ENCODE measurements around the gene DEFB112.

The DEFB112 gene, protein sequence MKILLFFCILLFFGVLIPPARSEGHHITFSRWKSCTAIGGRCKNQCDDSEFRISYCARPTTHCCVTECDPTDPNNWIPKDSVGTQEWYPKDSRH

DNA sequence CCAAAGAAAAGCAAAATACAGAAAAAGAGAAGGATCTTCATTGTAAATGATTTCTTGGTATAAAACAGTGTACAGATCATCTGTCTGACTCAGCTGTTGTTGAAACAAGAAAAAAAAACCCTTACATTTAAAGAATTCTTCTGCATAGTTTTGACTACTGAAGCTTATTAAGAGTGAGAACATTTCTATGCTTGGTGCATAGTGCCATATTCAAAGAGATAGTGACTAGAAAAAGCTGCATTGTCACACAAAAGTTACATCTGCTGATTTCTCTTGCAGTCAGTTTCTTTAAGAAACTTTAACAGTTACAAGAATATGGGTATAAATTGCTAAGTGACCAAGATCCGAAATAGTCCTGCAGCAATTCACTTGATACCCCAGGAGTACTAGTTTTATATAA lies at the start of gene DEFB112:
TSS of gene DEFB112 (minus strand) at position 101 of the 400 bp plus-strand sequence. CDS start at position 41, 60 bp downstream.
- no peak for DNase-seq

DNA sequence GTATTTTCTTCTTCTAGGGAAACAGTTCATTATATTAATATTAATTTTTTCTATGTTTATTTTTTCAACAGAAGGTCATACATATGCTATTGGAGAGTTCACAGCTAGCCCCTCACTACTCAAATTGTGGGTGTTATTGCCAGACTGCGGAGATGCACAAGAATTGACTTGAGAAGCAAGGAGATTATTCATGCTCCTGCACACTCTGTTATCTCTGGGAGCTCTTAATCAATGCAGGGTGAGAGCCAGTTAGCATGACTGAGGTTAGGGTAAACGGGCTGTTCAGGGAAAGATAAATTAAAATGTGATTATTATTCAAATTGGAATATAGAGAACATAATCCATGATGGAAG lies 48.9 kb upstream of the DEFB112 start:
- no peak for DNase-seq

DNA sequence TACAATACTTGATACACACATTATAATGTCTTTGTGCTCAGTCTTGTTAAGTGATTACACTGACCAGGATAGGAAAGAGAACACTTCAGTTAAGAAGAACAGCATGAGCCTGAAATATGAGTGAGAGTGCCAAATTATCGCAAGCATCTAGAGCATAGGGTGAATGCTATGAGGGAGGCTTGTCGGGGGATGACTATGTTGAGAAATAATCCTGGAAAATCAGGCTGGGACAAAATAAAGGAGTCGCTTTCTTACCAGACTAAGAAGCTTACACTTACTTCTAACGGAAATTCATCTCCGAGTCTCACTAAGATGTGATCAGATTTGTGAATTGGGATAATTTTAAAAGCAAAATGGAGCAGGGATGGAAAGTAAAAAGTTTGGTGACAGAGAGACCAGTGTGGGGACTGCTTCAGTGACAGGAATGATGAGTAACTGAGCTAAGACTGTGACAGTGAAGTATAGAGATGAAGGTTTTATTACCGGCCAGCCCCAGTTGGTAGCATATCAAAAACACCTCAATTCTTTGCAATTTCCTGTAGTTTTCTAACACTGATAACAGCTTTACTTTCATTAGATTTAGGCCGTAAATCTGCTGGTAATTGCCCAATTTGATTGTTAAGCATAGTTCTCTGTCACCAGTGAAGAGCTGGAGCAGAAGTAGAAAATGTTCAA lies 48.4 kb upstream of the DEFB112 start:
- DNase-seq, result no peak

DNA sequence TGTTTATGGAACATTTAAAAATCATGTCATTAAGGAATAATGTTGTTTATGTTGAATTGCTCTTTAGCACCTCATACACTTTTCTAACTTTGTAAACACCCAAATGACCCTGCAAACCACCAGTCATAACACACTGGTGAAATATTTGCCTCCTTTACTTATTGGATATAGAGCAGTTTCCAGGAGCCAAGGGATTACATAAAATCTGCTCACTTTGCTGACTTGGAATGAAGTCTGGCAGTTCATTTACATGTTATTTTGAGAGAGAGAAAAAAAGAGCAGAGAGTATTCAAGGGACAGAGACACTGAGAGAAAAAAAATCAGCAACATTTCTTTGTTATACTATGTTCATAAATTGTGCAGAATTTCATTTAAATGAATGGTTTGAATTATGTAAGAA lies 46.6 kb upstream of the DEFB112 start:
- no peak for DNase-seq

DNA sequence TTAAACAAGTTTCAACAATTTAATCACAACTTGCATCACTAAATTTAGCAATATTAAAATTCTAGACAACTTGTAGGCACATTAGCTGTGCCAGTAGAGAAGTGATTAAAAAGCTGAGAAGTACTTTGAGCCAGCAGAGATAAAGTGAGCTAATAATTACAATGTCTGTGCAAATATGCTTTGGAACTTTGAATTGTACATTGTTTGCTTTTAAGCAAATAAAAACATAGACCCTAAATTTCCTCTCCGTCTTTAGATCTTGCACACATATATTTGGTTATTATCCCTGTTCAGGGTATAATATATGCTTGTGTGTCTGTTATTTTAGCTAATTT lies 44.2 kb upstream of the DEFB112 start:
- no peak for DNase-seq

DNA sequence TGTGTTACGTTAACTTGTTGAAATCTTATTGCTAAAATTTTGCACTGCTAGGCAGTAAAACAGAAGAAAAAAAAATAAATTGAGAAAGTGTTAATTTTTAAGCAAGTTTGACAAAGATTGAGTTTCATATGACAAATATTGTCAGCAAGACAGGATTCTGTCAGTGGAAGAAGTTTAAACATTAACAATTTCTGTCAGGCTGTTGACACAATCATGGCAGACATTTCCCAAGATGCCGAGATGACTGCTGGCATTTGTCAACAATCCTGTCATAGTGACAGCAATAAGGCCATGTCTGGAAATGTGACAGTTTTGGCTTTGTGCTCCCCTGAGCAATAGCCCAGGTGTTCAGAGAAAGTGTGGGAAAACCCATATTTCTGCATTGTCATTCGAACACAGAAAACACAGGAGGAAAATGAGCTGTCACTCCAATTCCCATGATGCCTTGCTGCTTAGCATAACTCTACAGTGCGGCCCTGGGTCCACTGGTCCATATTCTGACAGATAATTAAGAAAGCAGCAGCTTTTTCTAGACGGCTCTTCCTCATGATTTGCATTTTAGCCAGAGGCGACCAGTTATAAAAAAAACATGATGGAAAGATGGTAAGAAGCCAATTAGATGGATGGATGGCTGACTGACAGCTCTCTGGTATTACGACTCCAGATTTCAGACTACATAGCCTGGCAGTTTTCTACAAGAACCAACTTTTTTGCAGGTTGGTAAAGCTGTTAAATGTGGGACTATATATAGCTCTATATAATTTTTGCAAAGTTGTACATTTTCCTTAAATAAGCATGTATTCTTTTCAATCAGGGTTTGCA lies 43.6 kb upstream of the DEFB112 start:
- DNase-seq, result peak; percentile 24

DNA sequence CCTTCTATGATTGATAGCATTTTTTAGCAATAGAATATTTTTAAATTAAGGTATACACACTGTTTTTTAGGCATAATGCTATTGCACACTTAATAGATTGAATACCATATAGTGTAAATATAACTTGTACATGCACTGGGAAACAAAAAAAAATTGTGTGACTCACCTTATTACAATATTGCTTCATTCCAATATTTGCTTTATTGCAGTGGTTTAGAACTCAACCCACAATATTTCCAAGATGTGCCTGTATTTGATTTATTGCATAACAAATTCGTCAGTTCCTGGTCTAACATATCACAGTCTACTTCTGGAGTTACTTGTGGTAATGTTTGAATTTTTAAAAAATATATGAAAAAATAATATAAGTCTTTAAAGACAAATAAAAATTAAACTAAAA lies 41.9 kb upstream of the DEFB112 start:
- DNase-seq, result no peak

DNA sequence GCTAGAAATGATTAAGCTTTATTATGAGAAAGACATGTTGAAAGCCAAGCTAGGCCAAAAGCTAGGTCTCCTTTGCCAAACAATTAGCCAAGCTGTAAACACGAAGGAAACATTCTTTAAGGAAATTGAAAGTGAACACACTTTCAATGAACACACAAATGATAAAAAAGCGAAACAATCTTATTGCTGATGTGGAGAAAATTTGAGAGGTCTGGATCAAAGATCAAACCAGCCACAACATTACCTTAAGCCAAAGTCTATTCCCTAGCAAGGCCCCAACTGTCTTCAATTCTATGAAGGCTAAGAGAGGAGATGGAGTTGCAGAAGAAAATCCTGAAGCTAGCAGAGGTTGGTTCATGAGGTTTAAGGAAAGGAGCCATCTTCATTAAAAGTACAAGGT lies 40.2 kb upstream of the DEFB112 start:
- no peak for DNase-seq

DNA sequence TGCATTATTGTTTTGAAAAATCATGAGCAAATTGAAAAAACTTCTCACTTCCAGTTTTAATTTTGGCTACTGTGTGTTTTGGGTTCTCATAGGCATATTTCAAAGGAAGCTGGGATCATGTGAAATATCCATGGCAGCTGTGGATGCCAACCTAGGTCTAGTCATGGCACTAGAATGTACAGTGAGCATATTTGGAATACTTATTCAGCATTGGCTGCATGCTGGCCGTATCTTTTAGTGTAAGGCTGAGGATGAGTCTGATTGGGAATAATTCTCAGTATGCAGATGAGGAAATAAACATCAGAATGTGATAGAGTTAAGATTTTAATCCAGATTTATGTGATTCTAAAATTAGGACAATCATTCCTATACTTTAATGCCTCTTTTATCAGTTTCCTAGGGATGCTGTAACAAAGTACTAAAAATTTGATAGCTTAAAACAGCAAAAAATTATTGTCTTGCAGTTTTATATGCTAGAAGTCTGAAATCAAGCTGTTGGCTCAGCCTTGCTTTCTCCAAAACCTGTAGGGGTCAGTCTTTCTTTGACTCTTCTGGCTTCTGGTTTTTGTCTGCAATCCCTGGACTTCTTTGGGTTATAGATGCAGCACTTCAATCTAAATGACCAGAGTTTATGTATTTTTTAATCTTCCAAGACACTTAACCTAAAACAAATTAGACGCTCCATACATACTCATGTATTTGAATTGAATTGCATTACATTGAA lies 37.7 kb upstream of the DEFB112 start:
- no peak for DNase-seq

DNA sequence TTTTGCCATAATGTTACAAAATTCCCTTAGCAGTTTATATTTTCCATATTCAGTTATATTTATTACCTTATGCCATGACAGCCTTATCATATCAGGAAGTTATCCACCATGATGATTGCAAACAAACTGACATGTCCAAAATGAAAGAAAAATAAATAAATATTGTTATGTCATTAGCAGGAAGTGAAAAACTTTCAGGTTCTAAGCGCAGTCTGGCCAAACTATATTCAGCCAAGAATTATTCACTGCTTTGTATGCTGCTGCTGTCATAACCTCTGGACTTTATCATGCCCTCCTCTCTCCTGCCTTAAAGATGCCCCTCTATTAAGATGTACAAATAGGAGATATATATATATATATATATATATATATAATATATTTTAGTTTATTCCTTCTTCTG lies 27.7 kb upstream of the DEFB112 start:
- no peak for DNase-seq

DNA sequence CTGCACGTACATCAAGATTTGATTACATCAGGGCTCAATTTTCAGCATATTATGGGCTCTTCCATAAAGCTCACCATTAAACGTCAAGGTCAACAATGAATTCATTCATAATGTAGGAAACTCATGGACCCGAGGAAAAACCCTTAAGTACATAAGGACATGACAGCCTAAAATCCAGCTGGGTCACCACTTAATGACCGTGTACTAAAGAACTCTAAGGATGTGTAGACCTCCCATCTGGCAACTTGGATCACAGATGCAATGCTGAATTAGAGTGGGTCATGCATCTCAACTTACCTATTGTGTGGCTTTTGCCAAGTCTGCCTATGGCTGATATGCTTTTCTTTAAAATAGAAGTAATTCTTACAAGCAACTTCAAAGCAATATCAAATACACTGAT lies 26.7 kb upstream of the DEFB112 start:
- peak; percentile 37 for DNase-seq

DNA sequence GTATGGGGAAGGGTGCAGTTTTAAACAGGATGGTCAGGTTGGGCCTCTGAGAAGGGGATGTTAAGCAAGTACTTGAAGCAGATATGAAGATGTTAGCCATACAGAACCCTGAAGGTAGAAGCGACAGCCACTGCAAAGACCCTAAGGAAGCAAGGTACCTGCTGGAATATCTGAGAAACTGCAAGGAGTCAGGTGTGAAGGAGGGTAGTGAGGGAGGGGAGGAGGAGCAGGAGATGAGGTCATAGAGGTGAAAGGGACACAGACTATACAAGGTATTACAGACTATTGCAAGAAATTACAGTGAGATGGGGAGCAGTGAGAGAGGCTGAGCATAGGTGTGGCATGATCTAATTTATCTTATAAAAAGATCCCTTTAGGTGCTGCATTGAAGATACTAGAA lies 22.2 kb upstream of the DEFB112 start:
- DNase-seq, result no peak

DNA sequence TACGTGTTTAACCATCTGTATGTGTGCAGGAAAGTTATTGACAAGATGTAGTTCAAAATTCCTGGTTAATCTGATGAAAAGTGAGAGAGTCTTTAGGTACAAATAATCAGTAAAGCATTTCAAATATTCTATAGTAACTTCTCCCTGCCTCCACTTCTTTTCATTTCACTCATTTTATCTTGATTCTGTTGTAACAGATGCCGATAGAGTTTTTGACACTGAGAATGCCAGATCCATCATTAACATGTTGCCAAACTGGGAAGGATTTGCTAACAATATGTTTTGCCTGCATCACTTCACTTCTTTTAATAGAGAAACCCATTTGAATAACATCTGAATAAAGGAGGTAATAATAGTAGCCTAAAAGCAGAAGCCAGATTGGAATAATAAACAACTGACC lies 20.4 kb upstream of the DEFB112 start:
- DNase-seq, result no peak

DNA sequence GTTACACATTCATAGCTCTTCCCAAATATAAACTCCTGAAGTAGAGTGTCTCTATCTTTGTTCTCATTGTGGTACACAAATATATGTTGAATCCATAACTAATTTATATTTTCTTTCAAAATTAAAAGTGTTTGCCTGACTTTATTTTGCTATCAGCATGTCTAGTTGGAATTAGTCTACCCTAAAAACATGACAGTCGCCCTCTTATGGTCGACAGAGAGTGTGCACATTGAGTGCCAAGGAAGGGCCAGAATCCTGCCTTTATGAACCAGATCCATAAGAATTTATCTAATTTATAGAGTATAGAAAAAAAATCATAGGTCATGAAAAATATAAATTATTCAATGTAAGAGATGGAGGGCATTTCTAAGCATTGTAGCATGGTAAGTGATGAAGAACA lies 12.3 kb upstream of the DEFB112 start:
- DNase-seq, result no peak

DNA sequence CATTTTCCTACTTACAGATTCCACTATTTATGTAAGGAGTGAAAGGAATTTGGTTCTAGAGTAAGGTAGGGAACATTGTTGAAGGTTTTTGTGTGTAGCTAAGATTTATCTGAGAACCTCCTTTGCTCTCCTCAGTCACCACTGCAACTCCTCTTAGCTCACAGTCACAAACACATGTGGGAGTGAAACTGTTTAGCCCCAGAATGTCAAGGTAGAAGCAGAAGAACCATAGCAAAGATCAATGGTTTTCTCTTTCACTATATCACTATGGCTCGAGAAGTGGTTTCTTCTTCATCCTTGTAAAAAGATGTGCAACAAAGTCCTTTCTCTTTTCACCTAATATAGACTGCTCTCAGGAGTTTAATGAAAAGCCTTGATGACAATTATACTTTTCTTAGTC lies 6.5 kb upstream of the DEFB112 start:
- DNase-seq, result no peak

DNA sequence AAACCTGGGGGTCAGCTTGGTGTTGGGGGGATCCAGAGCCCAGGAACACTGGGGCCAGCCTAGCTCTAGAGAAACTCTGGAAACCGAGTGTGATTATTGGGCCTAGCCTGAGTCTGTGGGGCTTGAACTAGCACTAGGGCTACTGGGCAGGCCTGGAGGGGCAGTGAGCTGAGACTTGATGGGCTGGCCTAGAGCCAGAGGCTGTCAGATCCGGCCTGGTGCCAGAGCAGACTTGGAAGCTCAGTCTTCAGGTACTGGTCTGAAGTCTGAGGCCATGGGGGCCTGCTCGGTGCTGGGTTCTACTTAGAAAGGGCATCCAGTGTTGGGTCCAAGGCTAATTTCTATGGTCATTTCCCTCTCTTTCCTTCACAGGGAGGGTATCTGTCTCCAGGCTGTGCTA lies 2.7 kb downstream of the DEFB112 start:
- no peak for DNase-seq

DNA sequence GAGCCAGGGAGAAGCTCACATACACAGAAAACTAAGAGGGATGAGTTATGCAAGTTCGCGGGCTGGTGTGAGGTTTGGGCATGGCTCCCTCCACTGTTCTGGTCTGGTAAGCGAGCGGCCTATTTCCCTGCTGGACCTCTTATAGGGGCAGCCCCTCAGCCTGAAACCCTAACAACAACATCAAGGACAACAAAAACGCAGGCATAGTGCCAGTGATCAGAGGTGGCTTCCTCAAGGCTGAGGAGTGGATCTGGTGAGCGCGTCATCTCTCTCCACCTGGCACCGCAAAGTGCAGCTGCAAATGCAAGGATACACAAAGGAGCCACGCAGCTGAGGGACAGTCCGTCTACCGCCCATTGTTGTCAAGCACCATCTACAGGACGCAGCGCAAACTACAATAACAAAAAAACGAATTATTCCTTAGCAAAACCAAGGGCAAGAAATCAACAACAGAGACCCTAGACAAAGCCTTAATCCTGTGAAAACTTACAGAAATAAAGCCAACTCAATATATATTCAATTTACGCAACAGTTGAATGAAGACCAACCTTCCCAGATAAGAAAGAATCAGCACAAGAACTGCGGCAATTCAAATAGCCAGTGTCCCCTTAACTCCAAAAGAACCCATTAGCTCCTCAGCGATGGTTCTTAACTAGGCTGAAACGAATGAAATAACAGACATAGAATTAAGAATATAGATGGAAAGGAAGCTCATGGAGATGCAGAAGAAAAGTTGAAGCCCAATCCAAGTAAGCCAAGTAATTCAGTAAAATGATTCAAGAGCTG lies 18.8 kb downstream of the DEFB112 start:
- peak; percentile 3 for DNase-seq

DNA sequence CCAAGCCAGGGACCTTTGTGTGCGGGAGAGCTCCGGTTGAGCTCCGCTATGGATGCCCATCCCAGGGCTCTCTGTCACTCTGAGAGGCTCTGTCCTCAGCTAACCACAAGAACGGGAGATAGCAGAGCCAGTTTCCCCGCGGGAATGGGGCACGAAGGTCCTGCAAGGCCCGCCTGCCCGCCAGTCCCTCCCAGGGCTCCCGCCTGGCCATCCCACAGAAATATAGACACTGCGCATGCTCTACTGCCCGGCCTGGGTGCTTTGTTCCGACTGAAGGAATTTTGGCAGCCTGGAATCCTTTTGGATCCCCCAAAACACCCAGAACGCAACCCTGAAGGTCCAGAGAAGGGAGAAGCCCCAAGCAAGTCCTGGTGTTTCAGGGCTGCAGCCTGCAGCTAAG lies 19.4 kb downstream of the DEFB112 start:
- DNase-seq, result no peak

DNA sequence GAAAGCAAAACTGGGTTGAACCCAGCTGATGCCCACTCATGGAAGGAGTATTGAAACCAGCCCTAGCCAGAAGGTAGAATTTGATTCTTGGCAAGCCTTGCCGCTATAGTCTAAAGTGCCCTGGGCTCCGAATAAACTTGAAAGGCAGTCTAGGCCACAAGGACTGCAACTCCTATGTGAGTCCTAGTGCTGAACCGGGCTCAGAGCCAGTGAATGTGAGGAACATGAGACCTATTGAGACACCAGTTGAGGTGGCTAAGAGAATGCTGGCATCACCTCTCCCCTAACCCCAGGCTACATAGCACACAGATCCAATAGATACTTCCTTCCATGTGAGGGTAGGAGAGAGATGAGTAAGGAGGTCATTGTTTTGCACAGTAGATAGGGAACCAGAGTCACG lies 24.5 kb downstream of the DEFB112 start:
- DNase-seq, result no peak

DNA sequence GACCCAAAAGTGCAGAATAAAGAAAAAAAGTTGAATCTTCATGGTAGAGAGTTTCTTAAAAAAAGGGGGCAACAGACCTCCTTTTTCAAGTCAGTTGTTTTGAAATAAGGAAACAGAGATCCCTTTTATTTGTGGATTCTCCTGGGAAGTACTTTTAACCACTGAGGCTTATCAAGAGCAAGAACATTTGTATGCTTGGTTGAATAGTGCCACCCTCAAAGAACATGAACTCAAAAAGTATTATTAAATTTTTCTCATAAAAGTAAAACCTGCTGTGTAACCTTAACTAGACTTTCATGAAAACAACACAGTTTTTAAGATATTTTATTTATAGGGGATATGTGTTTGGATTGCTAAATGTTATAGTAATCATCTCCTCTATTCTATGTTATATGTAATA lies 27.8 kb downstream of the DEFB112 start, which contains the start of gene DEFB110:
TSS of gene DEFB110 (minus strand) at position 101 of the 400 bp plus-strand sequence. CDS start at position 42, 59 bp downstream.
- no peak for DNase-seq

DNA sequence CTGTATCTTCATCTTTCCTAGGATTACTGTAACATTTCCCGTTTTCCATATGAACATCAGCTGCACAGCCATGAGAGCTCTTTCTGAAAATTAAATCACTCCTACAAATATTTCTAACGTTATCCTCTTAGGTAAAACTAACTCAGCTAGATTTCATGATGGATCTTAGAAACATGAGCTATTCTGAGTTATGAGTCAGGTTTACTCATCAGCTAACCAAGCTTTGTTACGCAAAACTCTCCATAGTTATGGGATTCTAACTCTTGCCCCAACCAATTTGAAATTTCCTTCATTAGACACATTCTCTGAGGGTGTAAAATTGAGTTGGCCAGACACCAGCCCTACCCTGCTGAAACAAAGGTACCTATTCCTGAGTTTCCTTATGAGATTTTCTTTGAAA lies 41.9 kb downstream of the DEFB112 start:
- no peak for DNase-seq

DNA sequence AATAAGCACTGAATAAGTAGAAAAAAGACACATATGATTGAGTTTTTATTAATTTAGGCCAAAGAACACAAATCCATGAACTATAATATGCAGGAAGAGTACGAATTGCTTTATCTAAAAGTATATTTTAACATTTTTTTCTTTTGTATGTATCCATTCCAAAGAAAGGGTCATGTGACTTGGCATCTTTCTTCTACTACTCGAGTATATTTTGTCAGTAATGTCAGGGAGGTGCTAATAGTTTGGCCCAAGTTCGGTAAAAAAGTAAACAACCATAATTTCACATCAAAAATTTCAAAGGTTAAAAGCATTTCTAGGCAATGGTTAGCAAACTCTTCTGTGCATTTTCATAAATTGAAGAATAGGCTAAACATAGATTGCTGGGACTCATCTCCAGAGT lies 46.6 kb downstream of the DEFB112 start:
- DNase-seq, result no peak

DNA sequence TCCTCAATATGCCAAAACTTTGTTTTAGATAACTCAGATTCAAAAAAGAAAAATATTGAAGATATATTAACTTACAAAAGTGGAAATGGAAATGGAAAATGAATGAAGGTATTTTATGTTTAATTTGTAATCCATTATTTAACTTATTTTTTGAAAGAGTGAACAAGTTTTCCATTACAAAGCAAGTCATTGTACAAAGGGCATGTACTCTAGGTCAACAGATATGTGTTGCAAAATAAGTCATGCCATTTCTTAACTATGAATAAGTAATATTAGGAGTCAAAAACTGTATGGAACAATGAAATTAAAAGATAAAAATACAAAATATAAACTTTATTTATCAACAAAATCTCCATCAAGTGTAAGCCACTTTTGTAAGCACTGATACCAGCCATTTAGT lies 54.5 kb downstream of the DEFB112 start:
- no peak for DNase-seq

Data from eye (tissue), 1 donor.